Embryonic facial prominence (tissue), 1 donor: ENCODE measurements around the gene FHOD3.
"Not testable (repeated sequence)": the region's sequence is repeated elsewhere in the genome, so short reads cannot be mapped to it uniquely, and the experiment has no call there.

Source experiments
- DNase-seq: peaks from one replicate; pipeline ENCODE4 v3.0.0-alpha.2; 2016; ENCODE audit errors: extremely low spot score

The FHOD3 gene

DNA sequence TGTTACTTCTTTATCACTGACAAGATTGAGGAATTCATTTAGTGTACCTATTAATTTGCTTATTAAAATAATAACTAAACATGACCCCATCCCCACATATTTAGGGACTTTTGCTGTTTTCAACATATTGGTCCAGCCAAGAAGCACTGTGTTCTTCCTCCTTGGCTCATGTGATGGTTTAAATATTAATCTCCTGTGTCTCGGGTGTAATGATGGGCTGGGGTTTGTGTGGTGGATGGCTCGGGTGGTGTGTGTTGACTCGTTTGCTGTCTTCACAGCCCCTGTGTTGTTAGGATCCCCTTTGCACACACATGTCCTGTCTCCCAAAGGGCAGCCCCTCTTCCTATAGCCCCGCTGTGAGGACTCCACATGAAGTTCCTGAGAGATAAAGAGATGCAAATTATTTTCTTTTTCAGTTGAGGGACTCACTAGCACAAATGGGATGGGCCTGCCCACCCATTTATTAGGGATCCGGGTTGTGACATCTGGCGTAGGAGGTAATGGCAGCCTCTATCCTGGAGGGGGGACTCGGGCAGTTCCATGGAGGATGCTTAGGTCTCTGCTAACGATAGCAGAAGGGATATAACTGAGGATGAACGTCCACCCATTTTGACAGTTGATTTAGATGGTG lies 53.4 kb downstream of the FHOD3 start:
- no peak for DNase-seq

DNA sequence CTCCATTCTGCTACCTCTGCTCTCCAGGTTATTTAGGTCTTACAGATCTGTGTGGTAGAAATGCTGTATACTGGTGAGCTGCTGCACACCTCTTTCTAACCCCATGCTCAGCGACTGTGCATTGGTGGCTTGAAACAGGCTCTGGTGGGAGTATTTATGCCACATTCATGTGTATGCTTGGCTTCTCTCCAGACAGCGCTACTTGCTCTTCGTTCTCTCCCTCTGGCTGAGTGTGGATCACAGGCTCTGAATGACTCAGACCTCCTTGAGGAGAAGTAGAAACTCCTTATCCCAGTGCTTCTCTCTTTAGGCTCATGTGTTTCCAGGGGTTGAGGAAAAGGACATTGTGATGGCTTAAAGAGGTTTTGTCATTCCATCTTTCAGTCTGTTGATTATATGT lies 54.9 kb downstream of the FHOD3 start:
- DNase-seq, result no peak

DNA sequence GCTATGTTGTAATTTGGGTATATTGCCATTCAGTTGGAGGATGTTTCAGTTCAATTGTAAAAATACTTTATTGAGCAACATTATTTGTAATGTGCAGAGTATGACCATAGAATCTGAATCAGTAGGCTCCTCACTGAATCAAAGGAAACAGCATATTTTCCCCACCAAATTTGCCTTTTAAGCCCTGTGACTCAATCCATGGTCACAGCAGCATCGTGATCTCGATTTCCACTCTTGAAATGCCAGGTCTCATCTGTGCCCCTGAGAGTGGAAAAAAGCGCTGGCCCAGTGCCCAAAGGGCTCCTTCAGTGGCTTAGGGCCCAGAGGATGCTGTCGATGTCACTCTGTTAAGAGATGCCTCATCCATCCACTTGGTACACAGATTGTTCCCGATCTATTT lies 57.5 kb downstream of the FHOD3 start:
- DNase-seq, result no peak

DNA sequence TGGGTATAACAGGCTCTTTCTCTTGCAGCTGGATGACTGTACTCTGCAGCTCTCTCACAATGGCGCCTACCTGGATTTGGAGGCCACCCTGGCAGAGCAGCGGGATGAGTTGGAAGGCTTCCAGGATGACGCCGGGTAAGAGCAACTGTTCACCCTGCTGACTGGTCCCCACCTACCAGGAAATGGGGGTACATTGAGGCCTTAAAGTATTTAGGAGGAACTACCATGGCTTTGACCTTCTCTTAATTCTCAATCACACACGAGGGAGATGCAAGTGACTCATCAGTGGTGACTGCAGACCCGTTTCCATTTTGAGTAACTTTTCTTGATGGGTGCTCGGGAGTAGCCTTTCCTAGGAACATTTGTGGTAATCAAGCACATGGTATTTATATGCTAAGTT lies 58.0 kb downstream of the FHOD3 start:
- no peak for DNase-seq

DNA sequence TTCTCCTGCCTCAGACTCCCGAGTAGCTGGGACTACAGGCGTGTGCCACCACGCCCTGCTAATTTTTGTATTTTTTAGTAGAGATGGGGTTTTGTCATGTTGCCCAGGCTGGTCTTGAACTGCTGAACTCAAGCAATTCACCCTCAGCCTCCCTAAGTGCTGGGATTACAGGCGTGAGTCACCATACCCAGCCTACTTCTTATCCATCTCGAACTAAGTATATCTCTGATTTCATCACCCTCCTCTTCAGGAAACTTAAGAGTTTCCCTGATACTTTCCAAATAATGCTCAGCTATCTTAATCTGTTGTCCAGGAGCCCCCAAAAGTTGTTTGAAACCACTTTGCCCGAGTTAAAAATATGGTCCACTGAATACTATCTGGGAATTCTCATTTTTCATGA lies 59.2 kb downstream of the FHOD3 start:
- DNase-seq, result not testable (repeated sequence)

DNA sequence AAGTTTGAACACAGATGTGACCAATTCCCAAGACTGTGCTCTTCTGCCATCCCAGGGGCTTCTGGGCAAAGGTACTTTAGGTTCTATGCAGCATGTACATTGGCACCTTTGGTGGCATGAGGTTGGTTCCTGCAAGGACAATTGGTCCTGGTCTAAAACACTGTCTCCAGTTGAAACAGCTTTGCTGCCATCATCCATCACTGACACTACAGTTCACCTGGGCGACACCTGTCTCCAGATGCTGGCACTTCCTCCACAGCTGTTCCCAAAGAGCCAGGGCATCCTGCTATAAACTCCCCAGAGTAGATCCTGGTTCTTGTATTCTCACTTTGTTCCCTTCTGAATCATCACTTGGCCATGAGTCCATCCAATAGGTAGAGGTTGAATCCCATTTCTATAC lies 60.6 kb downstream of the FHOD3 start:
- no peak for DNase-seq

DNA sequence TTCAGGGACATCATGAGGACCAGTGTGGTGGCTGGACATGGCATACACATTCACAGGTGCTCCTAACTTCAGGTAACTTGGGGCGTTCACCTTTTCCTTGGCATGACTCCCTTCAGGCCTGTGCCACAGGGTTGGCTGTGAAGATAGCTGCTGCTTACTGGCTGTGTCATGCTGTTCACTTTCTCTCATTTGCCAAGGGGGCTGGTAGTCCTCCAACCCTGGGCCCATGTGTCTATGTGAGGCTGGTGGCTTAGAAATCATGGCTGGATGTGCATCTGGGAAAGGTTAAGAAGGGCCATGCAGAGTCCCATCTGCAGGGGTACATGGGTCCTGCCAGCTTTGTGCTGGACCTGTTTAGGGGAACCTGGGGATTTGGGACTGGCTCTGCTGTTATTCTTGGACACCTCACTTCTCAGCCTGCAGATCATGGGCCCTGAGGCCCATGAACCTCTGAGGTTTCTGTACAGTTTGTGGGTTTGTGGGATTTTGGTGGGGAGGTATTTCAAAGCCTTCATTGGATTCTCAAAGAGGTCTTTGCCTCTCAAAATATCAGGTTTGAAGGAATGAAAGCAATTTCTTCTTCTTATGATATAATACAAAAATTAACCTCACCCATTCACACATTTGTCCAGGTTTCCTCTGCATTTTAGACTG lies 62.9 kb downstream of the FHOD3 start:
- no peak for DNase-seq

DNA sequence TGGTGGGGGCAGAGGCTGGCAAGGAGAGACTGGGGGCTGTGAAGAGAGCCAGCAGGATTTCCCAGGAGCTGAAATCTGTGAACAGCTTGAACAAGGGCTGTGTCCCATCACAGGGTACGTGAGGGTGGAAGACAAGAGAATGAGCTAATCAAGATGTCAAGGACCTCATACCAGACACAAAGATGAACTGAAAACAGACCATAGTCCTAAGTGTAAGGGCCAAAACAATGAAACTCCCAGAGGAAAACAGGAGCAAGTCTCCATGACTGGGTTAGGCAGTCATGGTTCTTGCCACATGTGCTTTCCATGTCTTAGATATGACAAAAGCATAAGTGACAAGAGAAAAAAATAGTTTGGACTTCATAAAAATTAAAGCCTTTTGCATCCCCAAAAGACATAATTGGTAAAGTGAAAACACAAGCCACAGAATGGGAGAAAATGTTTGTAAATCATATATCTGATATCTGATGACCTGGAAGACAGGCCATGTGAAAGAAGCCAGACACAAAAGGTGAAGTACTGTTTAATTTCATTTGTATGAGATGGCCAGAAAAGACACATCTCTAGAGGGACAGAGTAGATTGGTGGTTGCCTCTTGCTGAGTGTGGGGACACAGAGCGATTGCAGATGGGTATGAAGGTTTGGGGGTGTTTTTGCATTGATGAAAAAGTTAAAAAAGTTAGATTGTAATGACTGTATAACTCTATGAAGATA lies 67.6 kb downstream of the FHOD3 start:
- no peak for DNase-seq

DNA sequence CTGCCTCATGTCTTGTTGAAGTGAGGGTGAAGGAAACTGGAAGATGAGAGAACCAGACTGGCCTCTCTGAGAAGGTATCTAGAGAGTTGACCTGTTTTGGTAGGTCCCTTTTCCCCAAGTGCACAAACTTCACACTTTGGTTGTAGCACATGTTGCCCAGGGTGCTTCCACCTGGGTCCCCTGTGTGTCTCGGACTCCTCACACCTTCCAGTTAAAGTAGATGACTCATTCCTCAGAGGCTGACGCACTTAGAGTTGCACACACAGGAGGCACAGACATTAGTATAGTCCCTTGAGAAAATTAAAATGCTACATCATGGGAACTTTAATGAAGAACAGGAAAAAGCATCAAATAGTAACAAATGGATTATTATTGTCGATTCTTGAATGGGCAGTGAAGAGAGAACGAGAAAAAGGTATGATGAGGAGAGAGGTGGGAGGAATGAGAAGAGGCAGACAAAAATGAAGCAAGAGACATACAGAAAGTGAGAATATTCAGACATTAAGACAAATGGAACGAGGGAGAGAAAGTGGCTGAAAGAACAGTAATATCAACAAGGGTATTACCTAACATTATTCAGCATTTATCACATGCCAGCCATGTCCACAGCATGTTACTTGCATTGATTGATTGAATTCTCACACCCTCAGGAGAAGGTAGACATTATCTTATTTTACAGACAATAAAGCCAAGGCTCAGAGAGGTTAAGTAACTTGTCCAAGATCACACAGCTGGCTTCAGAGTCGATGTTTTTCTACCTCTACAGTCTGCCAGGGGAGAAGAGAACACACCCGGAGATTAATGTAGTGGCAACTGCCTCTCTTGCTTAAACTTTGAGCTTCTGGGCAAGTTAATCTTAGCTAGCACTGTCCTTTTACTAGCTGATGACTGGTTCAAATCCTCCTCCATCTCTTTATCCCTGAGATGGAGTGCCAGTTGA lies 68.6 kb downstream of the FHOD3 start:
- DNase-seq, result no peak

DNA sequence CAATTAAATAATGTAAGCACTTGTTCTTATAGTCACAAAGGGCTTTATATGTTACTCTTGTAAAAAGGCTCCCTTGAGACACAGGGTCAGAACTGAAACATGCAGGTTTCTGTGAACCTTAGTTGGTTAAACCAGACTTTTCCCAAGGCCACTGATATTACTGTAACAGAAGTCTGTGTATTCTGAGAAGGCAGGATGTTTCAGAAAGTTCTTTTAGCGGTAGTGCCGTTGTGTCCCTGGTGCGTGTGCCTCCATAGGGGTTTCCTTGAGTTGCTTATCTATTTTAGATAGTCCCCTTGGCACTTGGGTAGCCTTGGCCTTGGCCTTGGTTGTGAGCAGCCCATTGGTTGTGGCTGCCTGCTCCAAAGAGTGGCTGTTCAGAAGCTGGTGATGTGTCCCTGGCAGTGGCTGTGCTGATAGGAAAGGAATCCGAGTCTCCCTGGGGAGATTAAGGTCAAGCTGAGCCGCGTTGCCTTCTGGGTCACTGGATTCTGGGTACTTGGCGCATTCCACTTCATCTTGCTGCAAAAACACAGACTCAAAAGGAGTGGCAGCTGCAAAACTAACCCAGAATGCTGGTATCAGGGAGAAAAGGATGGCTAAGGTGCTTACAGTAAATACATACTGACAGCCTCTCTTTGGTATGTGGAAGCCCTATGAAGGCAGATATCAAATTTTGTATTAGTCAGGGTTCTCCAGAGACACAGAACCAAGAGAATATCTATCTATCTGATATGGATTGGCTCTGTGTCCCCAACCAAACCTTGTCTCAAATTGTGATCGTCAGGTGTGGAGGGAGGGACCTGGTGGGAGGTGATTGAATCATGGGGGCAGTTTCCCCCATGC lies 69.7 kb downstream of the FHOD3 start:
- DNase-seq, result no peak

DNA sequence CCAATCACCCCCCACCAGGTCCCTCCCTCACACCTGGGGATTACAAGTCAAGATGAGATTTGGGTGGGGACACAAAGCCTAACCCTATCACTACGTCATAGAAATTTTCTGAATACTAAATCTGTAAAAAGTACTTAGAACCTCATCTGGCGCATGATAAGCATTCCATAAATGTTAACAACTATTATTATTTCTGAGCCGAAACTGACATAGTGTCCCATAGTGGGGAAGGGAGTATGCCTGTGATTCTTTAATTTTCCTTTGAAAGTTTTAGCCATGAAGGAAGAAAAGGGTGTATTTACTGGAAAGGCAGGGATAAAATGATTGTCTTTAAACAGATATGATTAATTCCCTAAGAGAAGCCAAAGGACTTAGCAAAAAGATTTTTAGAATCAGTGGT lies 71.4 kb downstream of the FHOD3 start:
- no peak for DNase-seq

DNA sequence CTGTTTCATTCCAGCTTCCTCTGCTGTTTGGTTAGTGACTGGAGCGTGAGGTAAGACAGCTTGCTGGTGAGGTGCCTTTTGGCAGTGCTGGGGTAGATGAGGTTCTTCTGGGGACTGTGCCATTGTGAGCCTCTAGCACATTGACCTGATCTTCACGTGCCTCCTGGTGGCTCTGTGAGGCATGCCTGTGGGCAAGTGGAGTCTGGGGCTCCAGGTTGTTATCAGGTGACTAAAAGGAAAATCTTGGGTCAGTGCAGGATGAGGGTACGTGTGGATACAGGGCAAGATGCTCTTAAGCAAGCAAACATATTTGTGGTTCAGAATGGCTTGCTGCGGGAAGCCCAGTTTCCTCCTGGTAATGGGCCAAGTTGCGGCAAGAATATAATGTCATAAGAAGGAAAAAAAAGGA lies 75.4 kb downstream of the FHOD3 start:
- no peak for DNase-seq

DNA sequence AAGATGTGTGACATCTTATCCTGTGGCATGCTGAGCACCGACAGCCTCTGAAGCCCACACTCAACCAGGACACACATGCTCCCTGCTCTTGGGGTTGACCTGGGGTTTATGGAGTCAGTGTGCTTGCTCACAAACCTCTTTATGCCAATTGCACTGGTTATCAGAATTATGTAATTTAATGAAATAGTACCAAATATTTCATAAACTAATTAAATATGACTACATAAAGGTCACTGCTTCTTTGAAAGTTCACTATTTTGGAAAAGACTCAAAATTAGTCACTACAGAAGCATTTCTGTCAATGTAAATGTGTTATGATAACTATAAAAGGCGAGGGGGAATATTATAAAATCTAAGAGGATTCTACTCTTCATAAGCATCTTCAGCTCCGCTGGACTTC lies 76.7 kb downstream of the FHOD3 start:
- DNase-seq, result no peak

DNA sequence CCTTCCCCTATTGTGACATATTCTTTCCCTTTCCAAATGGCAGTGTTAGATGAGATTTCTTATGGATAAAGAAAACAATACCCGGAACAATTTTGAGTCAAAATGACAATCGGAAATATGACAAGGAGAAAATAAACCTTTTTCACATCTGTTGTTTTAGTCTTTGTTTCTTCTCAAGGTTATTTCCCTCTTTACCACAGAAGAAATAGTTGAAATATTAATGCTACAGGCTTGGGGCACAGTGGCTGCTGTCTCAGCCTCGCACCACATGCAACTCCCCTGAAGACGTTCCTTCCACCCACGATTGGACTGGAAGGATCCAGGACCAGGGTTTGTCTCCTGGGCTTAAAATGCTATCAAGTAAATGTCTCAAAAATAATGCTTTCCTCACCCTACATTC lies 77.6 kb downstream of the FHOD3 start:
- DNase-seq, result no peak

DNA sequence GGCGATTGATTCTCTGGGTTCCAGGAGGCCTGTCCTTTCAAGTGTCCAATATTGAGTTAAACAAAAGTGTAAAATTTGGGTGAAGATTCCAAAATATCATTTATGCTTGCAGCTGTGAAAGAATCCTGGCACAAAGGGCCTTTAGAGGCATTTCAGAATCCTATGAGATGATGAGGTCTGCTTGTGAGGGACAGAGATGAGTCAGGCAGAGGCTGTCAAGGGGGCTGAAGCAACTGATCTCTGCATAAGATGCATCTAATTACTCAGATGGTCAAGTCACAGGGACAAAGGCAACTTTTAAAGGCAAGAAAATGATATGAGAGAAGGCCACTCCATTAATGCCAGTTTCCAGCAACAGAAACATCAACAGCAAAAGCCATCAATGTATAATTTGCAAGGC lies 78.8 kb downstream of the FHOD3 start:
- DNase-seq, result no peak

DNA sequence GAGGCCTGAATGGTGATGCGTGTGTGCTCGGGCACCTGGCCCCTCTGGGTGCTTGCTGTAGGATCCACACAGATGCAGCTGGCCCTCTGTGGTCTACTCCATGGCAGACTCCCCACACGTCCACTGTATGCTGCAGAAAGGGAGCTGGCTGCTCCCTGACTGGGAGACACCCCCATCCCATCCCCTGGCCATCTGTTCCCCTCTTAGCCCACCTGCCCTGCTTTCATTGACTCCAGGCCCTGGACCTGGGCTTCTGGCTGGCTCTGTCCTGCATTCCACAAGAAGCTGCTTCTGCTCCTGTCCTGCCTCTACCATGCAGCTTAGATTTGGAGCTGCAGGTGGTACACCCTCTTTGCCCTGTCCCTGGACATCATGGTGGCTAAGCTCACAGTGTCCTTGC lies 80.1 kb downstream of the FHOD3 start:
- DNase-seq, result no peak

DNA sequence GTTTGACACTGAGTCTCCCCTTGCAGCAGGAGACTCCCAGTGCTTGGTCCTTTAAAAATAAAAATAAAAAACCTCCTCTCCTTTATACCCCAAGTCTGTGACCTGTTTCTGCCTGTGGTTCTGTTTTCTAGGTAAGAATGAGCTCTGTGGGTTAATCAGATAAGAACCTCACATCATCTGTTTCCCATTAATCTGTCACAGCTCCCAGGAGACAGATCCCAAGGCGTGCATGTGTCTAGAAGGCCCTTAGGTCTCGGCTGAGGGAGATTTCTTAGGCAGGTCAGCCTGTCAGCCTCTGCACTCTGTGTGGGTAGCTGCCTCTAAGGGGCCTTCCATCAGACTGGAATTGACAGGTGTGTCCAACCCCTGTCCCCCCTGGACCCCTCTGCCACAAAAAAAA lies 80.7 kb downstream of the FHOD3 start:
- no peak for DNase-seq

DNA sequence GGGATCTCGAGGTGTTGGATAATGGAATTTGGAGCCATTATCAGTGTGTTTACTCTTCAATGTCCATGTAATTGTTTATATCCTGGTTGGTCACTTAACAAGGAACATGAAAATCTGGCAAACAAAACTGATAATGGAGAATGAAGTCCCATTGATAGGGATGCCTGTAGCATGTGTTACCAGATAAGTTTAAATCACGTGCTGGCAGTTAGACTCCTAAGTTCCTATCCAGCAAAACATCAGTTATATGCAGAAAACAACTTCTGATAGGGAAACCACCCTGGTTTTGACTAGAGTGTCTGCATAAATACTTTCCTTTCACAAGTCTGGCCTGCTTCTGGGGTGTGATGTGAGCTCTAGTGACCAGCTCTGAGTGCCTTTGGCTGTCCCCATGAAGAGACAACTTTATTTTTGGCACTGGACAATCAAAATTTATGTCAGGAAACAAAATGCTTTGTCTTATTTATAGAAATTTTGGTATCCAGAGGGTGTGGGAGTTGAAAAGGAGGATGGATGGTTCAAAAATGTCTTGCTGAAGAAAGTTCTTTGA lies 82.0 kb downstream of the FHOD3 start:
- no peak for DNase-seq

DNA sequence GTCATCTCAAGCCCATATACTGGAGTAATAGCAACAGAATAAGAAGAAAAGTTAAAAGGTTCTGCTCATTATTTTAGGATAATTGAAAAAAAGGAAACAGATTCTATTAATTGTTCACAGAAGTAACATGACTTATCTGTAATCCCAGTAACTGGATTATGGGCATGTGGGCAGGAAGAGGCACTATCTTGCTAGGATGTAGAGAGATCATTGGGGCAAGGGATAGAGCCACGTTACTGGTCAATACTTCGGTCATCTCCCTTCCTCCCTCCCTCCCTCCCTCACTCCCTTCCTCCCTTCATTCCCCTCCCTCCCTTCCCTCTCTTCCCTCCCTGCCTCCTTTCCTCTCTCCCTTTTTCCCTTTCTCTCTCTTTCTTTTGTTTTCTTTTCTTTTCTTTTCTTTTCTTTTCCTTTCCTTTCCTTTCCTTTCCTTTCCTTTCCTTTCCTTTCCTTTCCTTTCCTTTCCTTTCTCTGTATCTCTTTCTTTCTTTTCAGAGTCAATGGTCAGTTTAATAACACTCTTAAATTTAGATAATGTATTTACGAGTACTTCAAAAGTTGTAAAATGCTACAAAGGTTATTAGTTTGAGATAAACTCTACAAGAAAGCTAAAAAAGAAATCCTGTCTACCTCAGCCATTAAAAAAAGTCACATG lies 82.8 kb downstream of the FHOD3 start:
- no peak for DNase-seq

DNA sequence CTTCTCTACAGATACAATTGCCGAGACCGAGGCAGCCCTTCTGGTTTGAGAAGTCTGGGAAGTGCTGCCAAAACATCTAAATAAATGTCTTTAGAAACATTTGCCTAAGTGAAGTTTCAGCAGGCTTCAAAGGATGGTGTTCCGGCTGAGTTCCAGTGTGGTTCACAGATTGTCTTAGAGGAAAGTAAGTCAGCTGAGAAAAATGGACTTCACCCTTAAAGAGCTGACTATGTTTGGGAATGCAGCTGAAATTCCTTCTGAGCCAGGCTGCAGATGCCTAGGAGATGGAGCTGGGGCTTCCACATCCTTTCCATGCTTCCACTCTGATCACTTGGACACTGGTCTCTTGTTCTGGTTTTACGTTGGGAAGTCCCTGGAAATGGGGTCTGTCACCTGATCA lies 83.6 kb downstream of the FHOD3 start:
- no peak for DNase-seq
